Activated naive CD4-positive, alpha-beta T cell treated with Interleukin-2 at 50 U/mL for 16 hours (primary cell): ENCODE data around the gene TRABD.

Experiments
- DNase-seq: peaks from one replicate; pipeline ENCODE4 v3.0.0-alpha.2; 2020

The TRABD gene

DNA sequence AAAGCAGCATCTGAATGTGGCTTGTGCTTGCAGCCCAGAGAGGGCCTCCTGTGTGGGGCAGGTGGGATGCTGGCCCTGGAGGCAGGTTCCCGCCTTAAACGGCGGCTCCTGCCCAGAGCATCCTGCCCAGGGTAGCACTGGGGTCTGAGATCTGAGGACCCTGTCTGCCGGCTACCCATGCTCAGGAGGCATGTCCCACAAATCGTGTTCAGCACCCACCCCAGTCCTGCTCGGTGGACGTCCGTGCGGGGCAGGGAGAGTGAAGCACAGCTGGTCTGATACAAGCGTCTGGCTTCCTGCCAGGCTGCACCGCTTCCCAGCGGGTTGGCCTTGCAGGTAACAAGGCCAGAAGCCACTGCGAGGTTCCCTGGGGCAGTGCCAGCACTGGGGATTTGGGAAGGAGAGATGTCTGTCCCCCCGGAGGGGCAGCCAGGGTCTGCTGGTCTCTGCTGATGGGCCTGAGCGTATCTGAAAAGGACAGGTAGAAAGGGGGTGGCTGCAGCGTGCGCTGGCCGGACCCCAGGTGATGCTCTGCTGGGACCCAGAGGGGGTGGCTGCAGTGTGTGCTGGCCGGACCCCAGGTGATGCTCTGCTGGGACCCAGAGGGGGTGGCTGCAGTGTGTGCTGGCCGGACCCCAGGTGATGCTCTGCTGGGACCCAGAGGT is 3.6 kb downstream of the TRABD start:
- no peak for DNase-seq

DNA sequence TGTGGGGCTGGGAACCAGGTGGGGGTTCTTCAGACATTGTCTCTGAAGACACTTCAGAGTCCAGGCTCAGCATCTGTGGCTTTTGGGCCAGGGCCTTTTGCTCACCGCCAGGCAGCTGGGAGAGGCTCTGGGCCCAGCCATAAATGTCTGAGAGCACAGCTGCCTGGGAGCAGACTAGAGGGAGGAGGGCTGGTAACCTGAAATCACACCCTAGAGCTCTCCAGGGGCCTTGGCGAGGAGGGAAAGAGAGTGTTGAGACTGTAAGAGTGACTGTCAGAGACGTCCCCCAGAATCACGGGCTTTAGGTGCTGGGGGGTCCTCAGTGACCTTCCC is 4.1 kb downstream of the TRABD start:
- DNase-seq = no peak

DNA sequence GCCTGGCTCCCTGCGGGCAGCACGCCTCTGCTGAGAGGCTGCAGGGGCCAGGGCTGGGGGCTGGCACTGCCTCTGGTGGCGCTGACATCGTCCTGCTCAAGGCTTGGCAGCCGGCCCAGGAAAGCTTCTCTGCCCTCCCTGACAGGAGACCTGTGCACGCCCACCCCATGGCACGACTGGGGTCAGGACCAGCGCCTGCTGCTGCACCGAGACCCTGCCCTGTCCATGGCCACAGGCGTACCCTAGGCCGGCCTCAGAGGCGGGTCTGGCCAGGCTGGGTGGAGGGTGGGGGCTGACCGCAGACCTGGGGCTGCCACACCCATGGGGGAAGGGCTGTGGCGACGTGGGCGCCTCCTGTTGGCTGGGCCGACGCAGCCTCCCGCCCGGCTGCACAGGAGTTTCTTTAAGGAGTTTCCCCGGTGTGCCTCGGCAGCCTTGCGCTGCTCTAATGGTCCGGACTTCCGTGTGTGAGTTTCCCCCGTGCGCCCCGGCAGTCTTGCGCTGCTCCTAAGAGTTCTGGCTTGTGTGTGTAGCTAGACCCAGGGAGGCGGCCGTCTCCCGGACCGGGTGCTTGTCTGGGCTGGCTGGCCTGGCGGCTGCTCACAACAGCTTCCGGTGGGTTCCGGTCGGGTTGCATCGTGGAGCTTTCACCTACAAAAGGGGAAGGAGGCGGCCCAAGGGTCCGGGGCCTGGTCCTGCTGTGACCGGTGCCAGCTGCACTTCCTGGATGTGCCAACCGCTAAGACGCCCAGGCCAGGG is 4.6 kb downstream of the TRABD start:
- peak; percentile 77 for DNase-seq

DNA sequence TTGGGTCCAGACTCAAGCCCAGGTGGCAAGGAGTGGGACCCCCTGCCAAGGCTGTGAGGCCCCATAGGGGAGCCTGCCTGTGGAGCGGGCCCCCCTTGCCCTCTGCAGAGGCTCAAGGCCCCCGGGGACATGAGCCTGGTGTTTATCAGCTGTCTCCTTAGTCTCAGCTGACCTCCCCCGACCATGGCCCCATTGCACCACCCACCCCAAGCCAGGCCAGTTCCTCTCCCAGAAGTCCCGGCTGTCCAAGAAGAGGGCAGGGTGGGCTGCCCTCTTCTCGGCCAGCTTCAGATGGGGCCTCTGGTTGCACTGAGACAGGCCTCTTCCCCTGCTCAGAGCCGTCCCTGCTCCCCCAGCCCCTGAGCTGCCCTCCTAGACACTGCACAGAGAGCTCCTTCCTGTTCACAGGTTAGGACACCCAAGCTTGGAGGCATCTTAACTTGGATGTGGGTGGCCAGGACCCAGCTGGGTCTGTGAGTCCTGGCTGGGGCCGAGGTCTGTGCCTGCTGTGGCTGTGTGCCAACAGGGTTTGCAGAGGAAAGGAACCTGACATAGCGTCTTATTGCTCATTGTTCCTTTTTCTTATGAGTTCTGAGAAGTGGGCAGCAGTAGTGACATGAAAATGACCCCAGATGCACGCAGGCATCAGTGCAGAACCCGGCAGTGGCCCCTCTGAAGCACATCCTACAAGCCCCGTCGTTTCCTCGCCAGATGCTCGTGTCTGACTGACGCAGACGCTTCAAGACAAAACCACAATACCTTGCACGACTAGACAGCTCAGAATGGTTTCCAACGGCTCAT is 5.4 kb downstream of the TRABD start:
- peak; percentile 76 for DNase-seq

DNA sequence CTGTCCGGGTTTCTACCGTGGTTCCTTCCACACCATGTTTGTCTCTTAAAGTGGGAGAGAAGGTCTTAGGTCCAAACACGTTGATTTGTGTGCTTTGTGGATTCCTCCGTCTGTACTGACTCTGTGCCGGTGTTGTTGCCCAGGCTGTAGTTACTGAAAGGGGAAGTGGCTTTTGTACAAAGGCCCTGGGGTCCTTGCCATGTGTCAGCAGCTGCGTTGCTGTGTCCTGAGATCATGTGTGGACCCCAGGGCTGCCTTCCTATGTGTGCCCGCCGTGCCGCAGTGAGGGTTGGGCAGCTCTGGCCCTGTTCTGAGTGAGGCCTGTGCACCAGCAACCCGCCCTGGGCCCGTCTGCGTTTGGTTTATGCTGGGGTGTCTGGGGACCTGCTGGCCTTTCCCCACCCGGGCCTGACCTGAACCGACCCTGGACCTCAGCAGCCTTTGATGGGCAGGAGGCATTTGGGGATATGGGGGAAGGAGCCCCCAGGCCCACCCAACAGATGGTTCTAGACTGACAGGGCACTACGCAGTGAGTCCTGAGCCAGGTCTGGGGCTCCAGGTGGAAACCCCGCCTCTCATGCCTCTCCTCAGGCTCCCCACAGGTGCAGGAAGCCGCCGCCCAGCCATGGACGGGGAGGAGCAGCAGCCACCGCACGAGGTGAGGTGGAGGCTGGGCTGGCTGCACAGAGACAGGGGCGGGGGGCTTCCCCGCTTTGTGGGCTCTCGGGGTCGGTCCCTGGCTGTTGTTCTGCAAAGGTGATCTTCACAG is 6.9 kb downstream of the TRABD start:
- peak; percentile 37 for DNase-seq

DNA sequence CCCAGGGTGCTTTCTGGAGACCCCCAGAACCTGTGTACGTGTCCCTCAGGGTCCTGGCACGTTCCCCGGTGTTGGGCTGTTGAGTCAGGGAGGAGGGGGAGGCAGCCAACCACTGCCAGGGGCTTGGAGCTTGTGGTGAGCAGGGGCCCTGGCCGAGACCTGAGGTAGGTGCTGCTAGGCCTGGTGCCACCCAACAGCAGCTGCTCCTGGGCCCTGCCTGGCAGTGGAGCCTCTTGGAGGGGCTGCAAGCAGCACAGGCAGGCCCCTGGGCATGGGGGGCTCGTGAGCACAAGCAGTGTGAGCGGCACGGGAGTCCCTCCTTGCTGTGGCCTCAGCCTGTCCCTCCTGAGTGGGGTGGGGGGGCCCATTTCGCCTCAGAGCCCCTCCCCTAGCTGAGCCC is 7.9 kb downstream of the TRABD start:
- DNase-seq = no peak

DNA sequence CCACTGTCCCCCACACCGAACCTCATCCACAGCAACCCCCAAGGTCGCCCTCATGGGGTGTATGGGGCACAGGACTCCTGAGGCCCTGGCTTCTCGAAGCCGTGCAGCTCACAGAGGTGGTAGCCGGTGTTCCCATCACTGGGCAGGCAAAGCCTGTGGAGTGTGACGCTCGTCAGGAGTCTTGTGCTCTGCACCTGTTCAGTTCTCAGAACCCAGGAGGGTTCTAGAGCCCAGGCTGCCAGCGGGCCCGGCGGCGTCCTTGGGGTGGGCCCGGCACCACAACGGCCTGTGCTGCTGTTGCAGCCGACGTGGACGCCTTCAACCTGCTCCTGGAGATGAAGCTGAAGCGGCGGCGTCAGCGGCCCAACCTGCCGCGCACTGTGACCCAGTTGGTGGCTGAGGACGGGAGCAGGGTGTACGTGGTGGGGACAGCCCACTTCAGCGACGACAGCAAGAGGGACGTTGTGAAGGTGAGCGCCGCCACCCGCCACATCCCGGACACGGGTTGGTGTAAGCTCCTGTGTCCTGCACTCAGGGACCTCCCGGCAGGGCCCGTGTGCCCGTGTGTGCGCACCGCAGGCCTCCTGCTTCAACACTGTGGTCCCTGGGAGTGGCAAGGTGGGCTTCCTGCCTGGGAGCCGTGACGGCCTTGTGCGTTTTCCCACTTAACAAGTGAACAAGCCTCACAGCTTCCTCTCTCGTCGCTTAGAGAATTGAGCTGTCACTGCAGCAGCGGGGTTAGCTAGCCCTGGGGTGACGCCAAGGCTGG is 8.5 kb downstream of the TRABD start:
- no peak for DNase-seq

DNA sequence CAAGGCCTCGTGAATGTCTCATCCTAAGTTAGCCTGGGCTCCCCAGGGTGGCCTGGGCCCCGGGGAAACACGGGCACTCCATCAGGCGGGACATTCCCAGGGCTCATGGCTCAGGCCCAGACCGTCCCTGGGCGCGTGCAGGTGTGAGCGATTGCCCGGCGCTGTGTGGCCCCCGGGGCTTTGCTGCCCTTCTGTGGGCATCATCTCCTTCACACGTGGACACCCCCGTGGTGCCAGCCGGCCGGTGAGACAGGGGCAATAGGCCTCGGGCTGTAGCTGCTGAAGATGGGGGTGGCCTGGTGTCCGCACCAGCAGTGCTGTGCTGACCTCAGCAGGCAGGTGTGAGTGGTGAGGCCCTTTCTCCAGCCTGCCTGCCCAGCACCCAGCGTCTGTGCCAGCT is 10.5 kb downstream of the TRABD start:
- DNase-seq = no peak

DNA sequence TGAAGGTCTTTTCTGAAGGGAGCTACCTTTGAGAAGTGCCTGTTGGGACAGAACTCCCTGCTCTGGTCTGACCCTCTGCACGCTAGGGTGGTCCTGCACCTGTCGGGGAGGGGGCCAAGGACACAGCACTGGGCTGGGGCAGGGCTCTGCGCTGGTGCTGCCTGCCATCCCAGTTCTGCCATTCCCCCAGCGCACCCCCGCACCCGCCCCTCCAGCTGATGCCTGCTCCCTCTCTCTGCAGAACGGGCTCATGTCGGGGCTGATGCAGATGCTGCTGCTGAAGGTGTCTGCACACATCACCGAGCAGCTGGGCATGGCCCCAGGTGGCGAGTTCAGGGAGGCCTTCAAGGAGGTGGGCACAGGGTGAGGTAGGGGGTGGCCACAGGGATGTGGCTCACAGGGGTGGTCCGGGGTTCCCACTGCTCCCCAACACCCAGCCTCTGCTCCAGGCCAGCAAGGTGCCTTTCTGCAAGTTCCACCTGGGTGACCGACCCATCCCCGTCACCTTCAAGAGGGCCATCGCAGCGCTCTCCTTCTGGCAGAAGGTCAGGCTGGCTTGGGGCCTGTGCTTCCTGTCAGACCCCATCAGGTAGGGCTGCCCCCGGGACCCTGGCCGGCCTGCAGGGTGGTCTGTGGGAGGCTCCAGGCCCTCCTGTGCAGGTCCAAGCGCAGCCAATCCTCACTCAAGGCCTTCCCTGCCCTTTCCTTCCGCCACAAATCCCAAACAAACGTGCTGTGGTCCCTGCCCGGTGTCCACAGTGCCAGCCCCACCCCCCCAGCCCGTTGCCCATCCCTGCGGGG is 11.5 kb downstream of the TRABD start:
- no peak for DNase-seq

DNA sequence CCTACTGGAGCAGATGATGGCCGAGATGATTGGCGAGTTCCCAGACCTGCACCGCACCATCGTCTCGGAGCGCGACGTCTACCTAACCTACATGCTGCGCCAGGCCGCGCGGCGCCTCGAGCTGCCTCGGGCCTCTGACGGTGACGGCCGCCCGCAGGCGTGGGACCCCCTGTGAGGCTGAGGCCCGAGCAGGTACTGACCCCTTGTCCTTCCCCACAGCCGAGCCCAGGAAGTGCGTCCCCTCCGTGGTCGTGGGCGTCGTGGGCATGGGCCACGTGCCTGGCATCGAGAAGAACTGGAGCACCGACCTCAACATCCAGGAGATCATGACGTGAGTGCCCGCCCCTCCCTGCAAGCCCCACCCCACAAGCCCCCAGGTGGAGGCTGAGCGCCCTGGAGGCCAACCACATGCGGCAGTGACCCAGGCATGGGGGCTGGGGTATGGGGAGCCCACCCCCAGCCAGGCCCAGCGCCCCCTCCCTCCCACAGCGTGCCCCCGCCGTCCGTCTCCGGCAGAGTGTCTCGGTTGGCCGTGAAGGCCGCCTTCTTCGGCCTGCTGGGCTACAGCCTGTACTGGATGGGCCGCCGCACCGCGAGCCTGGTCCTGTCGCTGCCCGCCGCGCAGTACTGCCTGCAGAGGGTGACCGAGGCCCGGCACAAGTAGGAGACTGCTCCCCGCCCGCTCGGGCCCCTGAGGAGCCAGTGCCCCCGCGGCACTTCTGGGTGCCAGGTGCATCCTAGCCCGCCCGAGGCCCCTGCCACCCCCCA is 12.3 kb downstream of the TRABD start:
- DNase-seq = no peak

DNA sequence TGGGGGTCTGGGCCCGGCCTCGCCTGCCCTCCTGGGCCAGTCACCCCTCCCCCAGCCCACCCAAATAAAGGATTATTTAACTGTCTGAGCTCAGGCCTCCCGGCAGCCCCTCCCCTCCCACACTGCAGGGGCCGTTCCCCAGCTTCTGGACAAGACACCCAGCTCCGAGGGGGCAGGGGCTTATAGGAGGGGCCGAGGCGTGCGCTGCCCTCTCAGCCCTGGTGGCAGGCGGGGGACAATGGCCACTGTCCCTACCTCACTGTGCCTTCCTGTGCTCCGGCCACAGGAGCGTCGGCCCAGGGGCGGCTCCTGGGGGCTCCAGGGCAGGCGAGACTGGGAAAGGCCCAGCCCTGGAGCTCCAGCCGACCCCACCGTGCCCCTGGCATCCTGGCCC is 12.9 kb downstream of the TRABD start:
- DNase-seq = no peak

DNA sequence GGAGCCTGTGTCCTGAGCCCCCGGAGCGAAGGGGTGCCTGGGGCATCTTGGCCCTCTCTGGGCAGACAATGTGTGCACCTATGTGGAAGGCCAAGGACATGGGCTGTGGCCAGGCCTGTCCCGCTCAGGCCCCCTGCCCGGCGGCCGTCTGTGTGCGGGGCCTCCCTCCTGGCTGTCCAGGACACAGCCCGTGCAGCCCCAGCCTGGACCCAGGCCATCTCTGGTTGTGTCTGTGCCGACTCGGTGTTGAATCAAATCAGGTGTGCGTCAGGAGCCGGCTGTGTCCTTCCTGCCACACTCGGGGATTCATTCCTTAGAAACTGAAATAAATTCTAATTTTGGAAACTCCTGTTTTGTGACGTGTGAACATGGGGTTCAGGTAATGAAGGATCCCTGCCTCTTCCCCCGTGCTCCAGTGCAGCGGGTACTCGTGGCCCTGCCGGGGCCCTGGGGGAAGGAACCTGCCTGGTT is 13.6 kb downstream of the TRABD start:
- no peak for DNase-seq

DNA sequence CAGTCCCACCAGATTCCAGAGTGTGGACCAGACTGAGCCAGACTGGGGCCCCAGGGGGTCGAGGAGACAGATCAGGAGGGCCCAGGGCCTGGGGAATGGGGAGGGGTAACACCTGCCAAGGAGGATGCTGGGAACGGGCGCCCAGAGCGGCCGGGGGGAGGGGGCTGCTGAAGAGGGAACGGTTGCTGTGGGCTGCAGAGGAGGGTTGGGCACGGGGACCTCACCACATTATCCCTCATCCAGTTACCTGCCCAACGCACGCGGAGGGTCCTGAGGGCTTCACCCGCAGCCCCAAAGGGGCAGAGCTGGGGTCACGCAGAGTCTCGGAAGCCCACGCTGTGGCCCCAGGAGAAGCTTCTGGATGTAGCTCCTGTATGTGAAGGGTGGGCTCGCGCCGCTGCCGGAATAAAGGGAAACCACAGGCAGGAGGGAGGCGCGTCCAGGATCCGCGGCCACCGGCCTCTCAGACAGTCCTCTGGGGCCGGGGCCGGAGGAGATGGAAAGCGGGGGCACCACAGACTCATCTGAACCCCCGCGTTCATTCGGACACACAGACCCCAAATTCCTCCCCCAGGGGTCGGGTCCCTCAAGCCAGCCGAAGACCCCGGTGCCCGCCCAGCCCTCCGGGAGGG is 14.2 kb downstream of the TRABD start:
- DNase-seq = no peak

DNA sequence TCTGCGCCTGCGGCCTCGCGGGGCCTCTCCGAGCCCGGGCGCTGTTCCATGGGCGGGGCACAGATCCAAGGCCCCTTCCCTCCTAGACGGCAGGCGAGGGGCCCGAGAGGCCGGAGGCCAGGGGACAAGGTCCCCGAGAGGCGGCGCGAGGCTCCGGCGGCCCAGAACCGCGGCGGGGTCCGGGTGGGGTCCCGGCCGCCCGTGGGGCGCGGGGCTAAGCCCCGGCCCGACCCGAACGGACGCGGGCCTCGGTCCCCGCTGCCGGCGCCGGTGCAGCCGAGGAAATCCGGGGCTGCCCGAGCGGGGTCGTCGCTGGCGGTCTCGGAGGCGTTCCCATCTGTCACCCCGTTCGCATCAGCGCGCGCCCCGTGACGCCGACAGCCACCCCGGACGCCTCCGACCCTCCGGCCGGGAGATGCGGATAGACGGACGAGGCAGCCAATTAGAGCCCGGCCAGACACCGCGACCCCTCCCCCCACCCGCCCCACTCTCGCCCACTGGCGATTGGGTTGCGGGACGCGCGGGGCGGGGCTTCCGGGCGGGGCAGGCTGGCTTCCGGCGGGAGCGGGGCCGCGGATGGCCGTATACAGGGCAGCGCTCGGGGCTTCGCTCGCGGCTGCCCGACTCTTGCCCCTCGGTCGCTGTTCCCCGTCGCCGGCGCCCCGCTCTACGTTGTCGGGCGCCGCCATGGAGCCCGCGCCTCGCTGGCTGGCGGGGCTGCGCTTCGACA is 14.9 kb downstream of the TRABD start, which contains the start of gene SELENOO:
Gene SELENOO, plus strand, starts transcription at position 551 of the 730 bp plus-strand sequence. Its CDS starts 26 bp downstream, at position 577.
- peak; percentile 93 for DNase-seq

DNA sequence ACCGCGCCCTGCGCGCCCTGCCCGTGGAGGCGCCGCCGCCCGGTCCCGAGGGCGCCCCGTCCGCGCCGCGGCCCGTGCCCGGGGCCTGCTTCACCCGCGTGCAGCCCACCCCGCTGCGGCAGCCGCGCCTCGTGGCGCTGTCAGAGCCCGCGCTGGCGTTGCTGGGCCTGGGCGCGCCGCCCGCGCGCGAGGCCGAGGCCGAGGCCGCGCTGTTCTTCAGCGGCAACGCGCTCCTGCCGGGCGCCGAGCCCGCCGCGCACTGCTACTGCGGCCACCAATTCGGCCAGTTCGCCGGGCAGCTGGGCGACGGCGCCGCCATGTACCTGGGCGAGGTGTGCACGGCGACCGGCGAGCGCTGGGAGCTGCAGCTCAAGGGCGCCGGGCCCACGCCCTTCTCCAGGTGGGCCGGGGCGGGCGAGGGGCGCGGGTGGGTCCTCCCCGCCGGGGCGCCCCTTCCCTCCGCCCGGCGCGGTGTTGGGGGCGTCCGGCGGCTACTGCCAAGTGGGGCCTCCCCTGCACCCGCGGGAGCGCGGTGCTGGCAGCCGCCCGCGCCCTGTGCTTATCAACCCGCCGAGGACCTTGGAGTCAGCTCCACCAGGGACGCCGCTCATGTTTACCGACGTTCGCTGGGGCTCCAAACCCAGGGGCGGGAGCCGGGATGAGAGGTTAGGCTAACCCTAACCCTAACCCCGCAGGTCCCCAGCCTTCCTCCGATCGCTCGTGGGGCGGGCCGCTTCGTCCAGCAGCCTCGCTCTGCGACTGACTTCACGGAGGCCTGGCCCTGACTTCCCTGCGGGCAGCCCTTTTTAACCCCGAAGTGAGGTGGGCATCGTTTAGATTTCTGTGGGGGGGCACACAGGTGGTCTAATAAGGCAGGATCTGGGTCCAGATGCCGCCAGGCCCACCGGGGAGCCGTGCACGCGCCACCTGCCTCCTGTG is 15.7 kb downstream of the TRABD start:
- DNase-seq = peak; percentile 21

DNA sequence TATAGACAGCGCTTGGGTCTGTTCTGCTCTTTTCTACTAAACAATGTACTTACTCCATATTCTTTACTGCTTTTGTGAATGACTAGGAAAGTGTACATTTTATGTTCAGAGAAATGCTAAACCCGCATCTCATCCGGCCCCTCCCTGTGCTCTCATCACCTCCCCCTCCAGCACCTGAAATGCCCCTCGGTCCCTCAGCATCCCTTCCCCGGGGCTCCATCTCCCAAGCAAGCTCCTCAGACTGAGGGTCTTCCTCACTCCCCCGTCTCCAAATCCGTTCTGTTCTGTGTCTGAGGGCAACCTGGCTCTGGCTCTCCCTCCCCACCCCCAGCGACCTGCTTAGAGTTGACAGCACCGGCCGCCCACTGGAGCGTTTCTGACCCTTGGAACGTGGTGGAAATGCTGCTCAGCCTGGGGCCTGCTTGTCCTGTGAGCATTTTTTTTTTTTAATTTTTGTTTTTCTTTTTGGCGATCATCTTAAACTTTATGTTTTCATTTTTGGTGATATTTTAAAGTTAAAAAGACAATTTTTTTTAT is 16.5 kb downstream of the TRABD start:
- no peak for DNase-seq

DNA sequence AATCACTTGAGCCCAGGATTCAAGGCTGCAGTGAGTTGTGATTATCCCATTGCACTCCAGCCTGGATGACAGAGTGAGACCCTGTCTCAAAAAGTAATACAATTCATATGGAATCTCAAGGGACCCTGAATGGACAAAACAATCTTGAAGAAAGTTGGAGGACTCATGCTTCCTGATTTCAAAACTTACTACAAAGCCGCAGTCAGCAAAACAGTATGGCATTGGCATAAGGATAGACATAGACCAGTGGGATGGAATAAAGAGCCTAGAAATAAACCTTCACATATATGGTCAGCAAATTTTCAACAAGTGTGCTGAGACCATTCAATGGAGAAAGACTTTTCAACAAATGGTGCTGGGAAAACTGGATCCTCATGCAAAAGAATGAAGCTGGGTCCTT is 17.6 kb downstream of the TRABD start:
- no peak for DNase-seq

DNA sequence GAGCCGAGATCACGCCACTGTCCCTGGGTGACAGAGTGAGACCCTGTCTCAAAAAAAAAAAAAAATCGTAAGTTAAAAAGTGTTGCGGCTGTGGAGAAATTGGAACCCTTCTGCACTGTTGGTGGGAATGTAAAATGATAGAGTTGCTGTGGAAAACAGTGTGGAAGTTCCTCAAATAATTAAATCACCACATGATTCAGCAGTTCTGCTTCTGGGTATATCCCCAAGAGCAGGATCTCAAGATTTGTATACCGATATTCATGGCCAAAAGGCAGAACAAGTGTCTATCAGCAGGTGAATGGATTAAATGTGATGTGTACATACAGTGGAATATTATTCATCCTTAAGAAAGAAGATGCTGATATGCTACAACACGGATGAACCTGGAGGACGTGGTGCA is 18.9 kb downstream of the TRABD start:
- no peak for DNase-seq
